ENCODE data around the gene KCNH1. TPM values are rescaled to one million over a fixed set of nuclear protein-coding genes. Genes with fewer than 3 reads are reported as not detected.

KCNH1 gene
- not detected for total RNA-seq

- CTCF ChIA-PET: interaction anchor here (0.6 to 2.1 kb wide), 28 partner anchors 11 to 760 kb away, joined by 3 to 17 read pairs (median 4); no protein-coding TSS in a partner anchor
- POLR2A ChIA-PET: interaction anchor here (0.5 to 0.6 kb wide), 2 partner anchors 146 to 760 kb away, joined by 4 to 5 read pairs; no protein-coding TSS in a partner anchor
Observed at GRCh38 chr1:211133836-211134669, at the start of gene KCNH1. TSS of gene KCNH1 (minus strand) at chr1:211134148. CDS start at chr1:211133945, 203 bp downstream.

- ChIA-PET CTCF (no interaction called here), POLR2A (no interaction called here)
Observed at GRCh38 chr1:211182746-211183145, 48.8 kb upstream of the KCNH1 start.

- POLR2A ChIA-PET: no interaction called here
- CTCF ChIA-PET: no interaction called here
Observed at GRCh38 chr1:211174375-211174774, 40.4 kb upstream of the KCNH1 start.

GRCh38 chr1:211172657-211173056 lies 38.7 kb upstream of the KCNH1 start:
- ChIA-PET CTCF (no interaction called here), POLR2A (no interaction called here)

DNA sequence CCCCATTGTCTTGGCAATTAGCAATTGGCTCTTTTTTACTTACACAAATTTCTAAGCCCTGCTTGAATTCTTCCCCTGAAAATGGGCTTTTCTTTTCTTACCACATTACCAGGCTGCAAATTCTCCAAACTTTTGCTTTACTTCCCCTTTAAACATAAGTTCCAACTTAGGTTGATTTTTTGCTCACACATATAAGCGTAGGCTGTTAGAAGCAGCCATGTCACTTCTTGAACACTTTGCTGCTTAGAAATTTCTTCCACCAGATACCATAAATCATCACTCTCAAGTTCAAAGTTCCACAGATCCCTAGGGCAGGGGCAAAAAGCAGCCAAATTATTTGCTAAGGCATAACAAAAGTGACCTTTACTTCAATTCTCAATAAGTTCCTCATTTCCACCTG lies 35.4 kb upstream of the KCNH1 start:
- POLR2A ChIA-PET: no interaction called here
- CTCF ChIA-PET: no interaction called here

DNA sequence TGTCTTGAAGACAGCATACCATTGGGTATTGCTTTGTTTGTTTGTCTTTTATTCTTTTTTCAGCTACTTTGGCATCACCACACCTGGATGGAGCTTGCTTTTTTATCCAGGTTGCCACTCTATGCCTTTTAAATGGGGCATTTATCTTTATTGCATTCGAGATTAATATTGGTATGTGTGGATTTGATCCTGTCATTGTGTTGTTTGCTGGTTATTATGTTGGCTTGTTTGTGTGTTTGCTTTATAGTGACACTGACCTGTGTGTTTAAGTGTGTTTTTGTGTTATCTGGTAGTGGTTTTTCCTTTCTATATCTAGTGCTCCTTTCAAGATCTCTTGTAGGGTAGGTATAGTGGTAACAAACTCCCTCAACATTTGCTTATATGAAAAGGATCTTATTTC lies 24.9 kb upstream of the KCNH1 start:
- CTCF ChIA-PET: no interaction called here
- POLR2A ChIA-PET: no interaction called here

DNA sequence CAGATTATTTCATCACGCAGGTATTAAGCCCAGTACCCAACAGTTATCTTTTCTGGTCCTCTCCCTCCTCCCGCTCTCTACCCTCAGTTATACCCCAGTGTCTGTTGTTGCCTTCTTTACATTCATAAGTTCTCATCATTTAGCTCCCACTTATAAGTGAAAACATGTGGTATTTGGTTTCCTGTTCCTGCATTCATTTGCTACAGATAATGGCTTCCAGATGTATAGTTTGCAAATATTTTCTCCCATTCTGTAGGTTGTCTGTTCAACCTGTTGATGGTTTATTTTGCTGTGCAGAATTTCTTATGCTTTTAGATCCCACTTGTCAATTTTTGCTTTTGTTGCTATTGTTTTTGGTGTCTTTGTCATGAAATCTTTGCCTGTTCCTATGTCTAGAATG lies 21.1 kb upstream of the KCNH1 start:
- POLR2A ChIA-PET: no interaction called here
- CTCF ChIA-PET: no interaction called here

DNA sequence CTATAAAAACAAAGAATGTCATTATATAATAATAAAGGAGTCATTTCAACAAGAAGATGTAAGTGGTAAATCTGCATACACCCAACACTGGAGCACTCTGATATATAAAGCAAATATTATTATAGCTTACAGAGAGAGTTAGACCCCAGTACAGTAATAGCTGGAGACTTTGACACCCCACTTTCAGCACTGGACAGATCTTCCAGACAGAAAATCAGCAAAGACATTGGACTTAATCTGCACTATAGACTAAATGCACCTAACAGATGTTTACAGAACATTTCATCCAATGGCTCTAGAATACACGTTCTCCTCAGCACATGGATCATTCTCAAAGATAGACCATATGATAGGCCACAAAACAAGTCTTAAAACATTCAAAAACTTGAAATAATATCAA lies 20.0 kb upstream of the KCNH1 start:
- ChIA-PET CTCF (interaction anchor here (0.6 kb wide), 1 partner anchor 13 kb away, joined by 3 read pairs; no protein-coding TSS in a partner anchor), POLR2A (no interaction called here)

GRCh38 chr1:211148366-211148765 lies 14.4 kb upstream of the KCNH1 start:
- ChIA-PET POLR2A (no interaction called here), CTCF (interaction anchor here (0.6 to 1.4 kb wide), 2 partner anchors 14 to 44 kb away, joined by 3 to 4 read pairs; partner anchors contain the start of gene KCNH1)

DNA sequence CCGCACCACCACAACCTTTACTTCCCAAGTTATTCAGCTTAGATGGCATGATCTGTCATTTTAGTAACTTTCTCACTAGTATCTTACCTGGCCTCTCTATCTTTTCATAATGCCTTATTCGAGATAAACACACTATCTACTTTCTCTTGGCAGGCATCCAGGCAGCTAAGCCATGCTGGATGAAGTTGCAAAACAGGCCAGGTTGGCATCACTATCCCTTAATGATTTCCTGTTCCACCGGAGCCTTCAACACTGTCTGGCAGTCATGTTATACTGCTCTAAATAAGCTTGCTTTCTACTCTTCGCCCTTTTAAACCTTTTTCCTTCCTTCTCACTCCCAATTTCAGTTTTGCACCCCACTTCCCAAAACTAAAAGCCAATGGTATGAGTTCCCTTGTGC lies 12.0 kb upstream of the KCNH1 start:
- CTCF ChIA-PET: interaction anchor here (1.1 kb wide), 1 partner anchor 10 kb away, joined by 3 read pairs; no protein-coding TSS in a partner anchor

DNA sequence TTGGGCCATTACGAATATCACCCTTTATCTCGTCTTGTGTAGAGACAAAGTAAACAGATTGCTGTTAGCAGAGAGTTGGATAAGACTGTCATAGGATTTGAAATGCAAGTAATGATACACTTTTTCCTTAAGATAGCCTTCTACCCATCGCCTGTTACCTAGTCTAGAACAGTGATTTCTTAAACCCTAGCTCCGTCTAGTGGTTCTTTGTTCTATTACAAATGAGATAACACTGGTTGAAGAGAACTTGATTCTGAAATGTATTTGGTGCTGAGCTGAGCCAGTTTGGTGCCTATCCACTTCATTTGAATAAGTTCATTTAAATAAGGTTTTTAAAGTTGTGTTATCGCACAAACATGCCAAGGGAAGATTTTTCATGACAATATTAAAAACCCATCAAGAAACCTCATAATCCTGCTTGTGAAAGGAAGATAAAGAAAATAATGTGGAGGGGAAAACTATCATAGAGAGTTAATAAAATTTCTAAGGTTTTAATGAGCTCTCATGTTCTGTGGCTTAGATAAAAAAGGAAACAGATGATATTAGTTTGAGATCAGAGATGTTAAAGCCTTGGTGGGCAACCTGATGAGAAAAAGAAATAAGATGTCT lies 1.5 kb upstream of the KCNH1 start:
- ChIA-PET CTCF (interaction anchor here (0.7 to 2.1 kb wide), 6 partner anchors 9 to 728 kb away, joined by 3 to 17 read pairs (median 4); no protein-coding TSS in a partner anchor), POLR2A (no interaction called here)

More for the DNA sequence above, 12.0 kb upstream of the KCNH1 start:
- POLR2A ChIA-PET: no interaction called here

GRCh38 chr1:211133393-211133835 lies 534 bp downstream of the KCNH1 start:
- POLR2A ChIA-PET: interaction anchor here (0.5 kb wide), 1 partner anchor 147 kb away, joined by 5 read pairs; no protein-coding TSS in a partner anchor
- CTCF ChIA-PET: interaction anchor here (0.6 to 2.1 kb wide), 21 partner anchors 15 to 731 kb away, joined by 3 to 17 read pairs (median 4); no protein-coding TSS in a partner anchor

DNA sequence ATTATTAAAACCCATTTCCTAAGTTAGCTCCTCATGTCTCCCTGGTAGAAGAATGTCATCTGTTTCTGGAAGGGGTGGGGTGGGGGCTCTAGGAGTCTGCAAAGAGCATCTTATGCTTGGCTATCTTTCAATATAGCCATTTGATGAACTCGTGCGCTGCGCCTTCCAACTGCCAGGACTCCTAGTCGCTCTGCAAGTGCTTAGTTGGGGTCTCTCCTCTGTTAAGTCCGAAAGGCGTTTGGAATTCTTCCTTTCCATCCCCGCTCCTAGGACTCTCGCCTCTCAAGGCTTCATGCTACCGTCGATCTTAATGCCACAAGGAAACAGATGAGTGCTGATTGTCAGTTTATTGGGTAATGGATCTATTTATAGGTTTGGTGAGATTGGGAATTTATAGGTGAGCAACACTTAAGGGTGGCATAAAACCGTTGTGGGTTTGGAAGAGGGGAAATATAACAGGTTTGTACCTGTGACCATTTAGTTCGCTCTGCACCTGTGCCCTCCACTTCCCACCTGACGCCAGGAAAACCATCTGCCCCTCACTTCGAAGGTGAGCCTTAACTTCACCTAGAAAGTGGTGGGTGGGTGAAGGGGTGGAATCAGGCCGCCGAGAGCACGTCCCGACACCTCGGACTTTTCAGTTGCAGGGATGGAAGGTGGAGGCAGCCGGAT lies 1.1 kb downstream of the KCNH1 start:
- CTCF ChIA-PET: interaction anchor here (0.8 to 2.1 kb wide), 8 partner anchors 27 to 730 kb away, joined by 3 to 9 read pairs (median 6); no protein-coding TSS in a partner anchor
- POLR2A ChIA-PET: no interaction called here

DNA sequence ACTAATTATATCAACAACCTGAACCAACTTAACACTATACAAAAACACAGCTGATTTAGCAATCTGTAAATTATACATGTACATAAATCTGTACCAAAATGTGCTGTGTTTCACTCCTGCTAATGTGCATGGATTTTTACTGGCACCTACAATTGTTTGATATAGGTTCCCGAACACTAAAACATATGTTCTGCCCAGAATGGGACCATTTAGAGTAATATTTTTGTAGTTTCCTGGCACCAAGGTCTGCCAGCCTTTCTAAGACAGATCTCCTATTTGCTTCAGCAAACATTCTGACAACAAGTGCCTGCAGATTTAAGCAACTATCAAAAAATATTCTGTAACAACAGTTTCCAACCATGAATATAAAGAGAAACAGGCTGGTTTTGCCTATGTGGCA lies 4.2 kb downstream of the KCNH1 start:
- CTCF ChIA-PET: no interaction called here

DNA sequence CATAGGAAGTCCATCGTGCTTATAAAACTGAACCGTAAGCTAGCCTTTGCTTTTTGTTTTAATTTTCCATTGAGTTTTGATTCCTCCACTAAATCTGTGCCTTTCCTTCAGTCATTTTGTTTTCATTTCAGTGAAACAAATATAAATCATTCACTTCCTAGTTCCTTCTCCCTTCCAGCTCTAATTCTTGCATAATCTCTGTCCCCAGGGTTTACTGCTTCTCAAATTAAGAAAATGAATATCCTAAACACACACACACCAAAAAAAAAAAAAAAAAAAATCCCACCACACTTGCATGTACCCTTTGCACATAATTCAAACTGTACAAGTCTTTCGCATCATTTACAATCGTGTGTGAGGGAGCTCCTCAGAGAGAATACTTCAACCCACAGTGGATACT lies 6.8 kb downstream of the KCNH1 start:
- ChIA-PET CTCF (interaction anchor here (0.7 to 1.3 kb wide), 2 partner anchors 11 to 286 kb away, joined by 3 to 4 read pairs; no protein-coding TSS in a partner anchor), POLR2A (no interaction called here)

More for the DNA sequence above, 4.2 kb downstream of the KCNH1 start:
- POLR2A ChIA-PET: no interaction called here

DNA sequence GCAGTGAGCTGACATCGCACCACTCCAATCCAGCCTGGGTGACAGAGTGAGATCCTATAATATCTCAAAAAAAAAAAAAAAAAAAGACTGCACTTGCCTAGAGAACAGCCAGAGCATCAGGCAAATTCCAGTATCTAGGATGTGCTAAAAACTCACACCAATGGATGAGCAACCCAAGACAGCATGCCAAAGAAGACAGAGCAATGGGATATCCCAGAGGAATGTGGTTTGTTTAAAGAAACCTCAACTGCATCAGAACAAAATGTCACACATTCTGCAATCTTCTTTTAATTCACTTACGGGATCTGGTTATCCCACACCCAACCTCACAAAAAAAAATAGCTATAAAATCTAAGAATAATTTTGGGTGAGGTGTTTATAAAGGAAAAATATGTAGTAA lies 7.3 kb downstream of the KCNH1 start:
- ChIA-PET POLR2A (no interaction called here), CTCF (interaction anchor here (0.7 kb wide), 2 partner anchors 216 to 285 kb away, joined by 3 read pairs; no protein-coding TSS in a partner anchor)

DNA sequence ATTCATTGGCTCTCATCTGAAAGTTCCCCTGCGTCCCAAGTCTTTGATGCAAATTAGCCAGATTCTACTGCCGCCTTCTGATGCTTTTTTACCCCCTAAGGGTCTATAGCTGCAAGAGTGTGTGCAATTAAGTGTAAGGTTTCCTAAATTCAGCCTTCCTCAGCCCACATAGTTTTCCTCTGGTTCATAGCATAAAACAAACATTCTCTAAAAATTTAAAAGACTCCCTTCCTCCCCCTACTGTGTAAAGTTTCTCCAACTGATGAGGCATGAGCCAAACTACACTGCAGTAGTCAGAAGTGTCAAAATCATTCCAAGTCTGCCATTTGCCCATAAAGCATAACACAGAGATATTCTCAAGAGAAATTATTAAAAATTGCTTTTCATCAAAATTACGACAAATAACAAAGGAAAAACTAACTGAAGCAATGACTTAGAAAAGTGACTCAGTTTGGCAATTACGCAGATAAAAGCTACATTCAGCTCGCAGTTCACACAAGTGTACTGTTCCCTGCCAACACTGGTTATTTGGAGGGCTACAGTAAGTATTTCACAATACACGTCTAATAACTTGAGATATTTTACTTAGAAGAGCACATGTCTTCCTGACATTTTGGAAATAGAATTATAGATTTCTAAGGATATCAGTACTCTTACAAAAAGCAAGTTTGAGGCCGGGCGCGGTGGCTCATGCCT lies 15.4 kb downstream of the KCNH1 start:
- ChIA-PET POLR2A (no interaction called here), CTCF (no interaction called here)

DNA sequence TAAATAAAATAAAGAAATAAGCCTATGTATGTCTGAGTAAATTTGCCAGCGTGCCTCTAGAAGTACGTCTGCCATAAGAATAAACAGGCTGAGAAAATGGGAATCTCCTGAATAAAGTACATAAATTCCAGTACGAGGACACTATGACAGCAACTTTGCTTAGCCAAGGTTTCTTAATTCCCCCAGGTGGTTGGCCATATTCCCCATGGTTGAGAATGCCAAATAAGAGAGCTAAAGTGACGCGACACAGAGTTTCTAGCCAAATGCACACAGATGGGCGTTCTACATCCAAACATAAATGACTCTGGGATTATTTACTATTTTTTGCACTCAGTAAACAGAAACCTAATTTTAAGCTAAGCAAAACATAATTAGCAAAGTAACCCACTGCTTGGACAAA lies 19.5 kb downstream of the KCNH1 start:
- POLR2A ChIA-PET: no interaction called here
- CTCF ChIA-PET: no interaction called here

GRCh38 chr1:211113566-211113965 lies 20.4 kb downstream of the KCNH1 start:
- ChIA-PET POLR2A (no interaction called here), CTCF (no interaction called here)
